Activated CD8-positive, alpha-beta memory T cell treated with anti-CD3 and anti-CD28 coated beads, Interleukin-2, amount 10 ng/mL, durations not matched to agents 7 days and 5 days (primary cell): ENCODE data around the gene SOHLH1. TPM values are rescaled to one million over a fixed set of nuclear protein-coding genes. Genes with fewer than 3 reads are reported as not detected.

Experiments used
- ATAC-seq: fragments of 150-1000 bp; cut with Tn5 transposase; one replicate; pipeline ENCODE4 v1.10.0; 2021; ENCODE audit warnings: moderate library complexity
- CTCF ChIA-PET: fragments of 350-600 bp; sonication (Branson Sonifier 250); formaldehyde crosslinking; loops from one replicate; lab custom pipeline; 2021; ENCODE audit warnings: antibody characterized with exemption; lab: Charles Lee
- DNase-seq: peaks from one replicate; pipeline ENCODE4 v3.0.0-alpha.2; 2020
- H3K27ac Mint-ChIP-seq: one replicate; pipeline ENCODE4 v1.8.0; 2021; ENCODE audit warnings: mild to moderate bottlenecking, mixed read lengths
- H3K27me3 Mint-ChIP-seq: one replicate; pipeline ENCODE4 v1.8.0; 2021; ENCODE audit warnings: mixed read lengths
- H3K36me3 Mint-ChIP-seq: one replicate; pipeline ENCODE4 v1.8.0; 2021; ENCODE audit warnings: mild to moderate bottlenecking, mixed read lengths
- H3K4me1 Mint-ChIP-seq: one replicate; pipeline ENCODE4 v1.8.0; 2021; ENCODE audit warnings: mixed read lengths
- H3K4me3 Mint-ChIP-seq: one replicate; pipeline ENCODE4 v1.8.0; 2021; ENCODE audit warnings: mild to moderate bottlenecking, moderate library complexity, mixed read lengths
- H3K9me3 Mint-ChIP-seq: one replicate; pipeline ENCODE4 v1.8.0; 2022; ENCODE audit warnings: low read depth, mixed read lengths
- total RNA-seq, 2 experiments: library from RNA; stranded (reverse); gene quantifications; one replicate each; pipeline ENCODE4 v1.2.3, GENCODE V29; 2021

SOHLH1 gene
- total RNA-seq, 2 experiments from 2014 or later: not detected

DNA sequence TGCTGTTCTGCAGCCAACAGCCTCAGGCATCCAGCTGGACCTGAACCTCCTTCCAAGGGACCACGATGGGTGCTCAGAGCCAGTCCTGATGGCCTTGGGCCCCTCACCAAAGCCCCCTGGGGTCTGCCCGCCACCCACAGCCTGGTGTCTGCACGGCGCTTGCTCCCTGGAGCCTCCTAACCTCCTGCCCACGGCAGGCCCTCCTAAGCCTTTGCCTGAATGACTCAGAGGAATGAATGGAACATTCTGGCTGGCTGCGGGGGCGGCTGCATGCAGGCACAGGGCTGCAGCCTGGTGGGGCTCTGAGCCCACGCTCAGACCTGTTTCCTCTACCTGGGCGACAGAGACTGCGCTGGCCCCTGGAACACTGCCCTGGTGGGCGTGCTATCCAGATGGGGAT lies 6.9 kb downstream of the SOHLH1 start:
- no peaks in the 10 kb centered on the region for H3K4me1 Mint-ChIP-seq
- H3K9me3 Mint-ChIP-seq: no peaks in the 10 kb centered on the region
- no peak for ATAC-seq
- no peaks in the 10 kb centered on the region for H3K36me3 Mint-ChIP-seq
- no peak for DNase-seq
- no peaks in the 10 kb centered on the region for H3K27me3 Mint-ChIP-seq
- no peak overlapping the region for H3K4me3 Mint-ChIP-seq
- CTCF ChIA-PET: no interaction called here
- no peak overlapping the region for H3K27ac Mint-ChIP-seq

- Mint-ChIP-seq H3K36me3 (no peaks in the 10 kb centered on the region), H3K27me3 (no peaks in the 10 kb centered on the region), H3K9me3 (no peaks in the 10 kb centered on the region), H3K4me3 (no peak overlapping the region), H3K4me1 (no peaks in the 10 kb centered on the region), H3K27ac (no peak overlapping the region)
- CTCF ChIA-PET: no interaction called here
- ATAC-seq: no peak
- DNase-seq: no peak
These were observed 8.3 kb downstream of the SOHLH1 start for GRCh38 chr9:135690836-135691570.

- Mint-ChIP-seq H3K27me3 (no peaks in the 10 kb centered on the region), H3K4me3 (no peak overlapping the region), H3K4me1 (no peaks in the 10 kb centered on the region), H3K36me3 (no peaks in the 10 kb centered on the region), H3K27ac (no peak overlapping the region), H3K9me3 (no peaks in the 10 kb centered on the region)
- no peak for ATAC-seq
- CTCF ChIA-PET: no interaction called here
- no peak for DNase-seq
These were observed 10.3 kb downstream of the SOHLH1 start for GRCh38 chr9:135689011-135689410.

GRCh38 chr9:135687216-135687615 lies 12.1 kb downstream of the SOHLH1 start:
- DNase-seq (no peak), ATAC-seq (no peak)
- H3K27me3 Mint-ChIP-seq: no peaks in the 10 kb centered on the region
- no peaks in the 10 kb centered on the region for H3K9me3 Mint-ChIP-seq
- CTCF ChIA-PET: no interaction called here
- H3K4me1 Mint-ChIP-seq: no peaks in the 10 kb centered on the region
- H3K36me3 Mint-ChIP-seq: no peaks in the 10 kb centered on the region
- no peak overlapping the region for H3K27ac Mint-ChIP-seq
- no peak overlapping the region for H3K4me3 Mint-ChIP-seq

GRCh38 chr9:135684691-135685090 lies 14.6 kb downstream of the SOHLH1 start:
- Mint-ChIP-seq H3K4me1 (no peaks in the 10 kb centered on the region), H3K9me3 (no peaks in the 10 kb centered on the region), H3K27me3 (no peaks in the 10 kb centered on the region), H3K4me3 (no peak overlapping the region), H3K36me3 (no peaks in the 10 kb centered on the region), H3K27ac (no peak overlapping the region)
- no peak for ATAC-seq
- DNase-seq: no peak
- CTCF ChIA-PET: no interaction called here

- H3K27ac Mint-ChIP-seq: no peak overlapping the region
- no peaks in the 10 kb centered on the region for H3K9me3 Mint-ChIP-seq
- no peaks in the 10 kb centered on the region for H3K4me1 Mint-ChIP-seq
- DNase-seq (no peak), ATAC-seq (no peak)
- H3K27me3 Mint-ChIP-seq: no peaks in the 10 kb centered on the region
- H3K4me3 Mint-ChIP-seq: no peak overlapping the region
- CTCF ChIA-PET: no interaction called here
- no peaks in the 10 kb centered on the region for H3K36me3 Mint-ChIP-seq
These were observed 15.8 kb downstream of the SOHLH1 start for GRCh38 chr9:135683401-135684034.

GRCh38 chr9:135681161-135681560 lies 18.1 kb downstream of the SOHLH1 start:
- no peaks in the 10 kb centered on the region for H3K9me3 Mint-ChIP-seq
- H3K4me3 Mint-ChIP-seq: no peak overlapping the region
- no peak overlapping the region for H3K27ac Mint-ChIP-seq
- DNase-seq (no peak), ATAC-seq (no peak)
- no peaks in the 10 kb centered on the region for H3K27me3 Mint-ChIP-seq
- H3K4me1 Mint-ChIP-seq: no peaks in the 10 kb centered on the region
- H3K36me3 Mint-ChIP-seq: no peaks in the 10 kb centered on the region
- CTCF ChIA-PET: no interaction called here

- CTCF ChIA-PET: no interaction called here
- no peak for ATAC-seq
- Mint-ChIP-seq H3K36me3 (no peaks in the 10 kb centered on the region), H3K4me1 (no peaks in the 10 kb centered on the region), H3K4me3 (no peak overlapping the region), H3K27me3 (no peaks in the 10 kb centered on the region), H3K27ac (no peak overlapping the region), H3K9me3 (no peaks in the 10 kb centered on the region)
- no peak for DNase-seq
These were observed 19.2 kb downstream of the SOHLH1 start for GRCh38 chr9:135680056-135680455.

GRCh38 chr9:135678236-135679017 lies 20.9 kb downstream of the SOHLH1 start:
- Mint-ChIP-seq H3K27ac (no peak overlapping the region), H3K9me3 (no peaks in the 10 kb centered on the region), H3K27me3 (no peaks in the 10 kb centered on the region), H3K36me3 (no peaks in the 10 kb centered on the region), H3K4me3 (no peak overlapping the region), H3K4me1 (no peaks in the 10 kb centered on the region)
- no peak for DNase-seq
- CTCF ChIA-PET: no interaction called here
- ATAC-seq: no peak

- Mint-ChIP-seq H3K4me1 (no peaks in the 10 kb centered on the region), H3K36me3 (no peaks in the 10 kb centered on the region), H3K9me3 (no peaks in the 10 kb centered on the region), H3K27me3 (no peaks in the 10 kb centered on the region), H3K4me3 (no peak overlapping the region), H3K27ac (no peak overlapping the region)
- no peak for ATAC-seq
- no peak for DNase-seq
- CTCF ChIA-PET: no interaction called here
These were observed 21.6 kb downstream of the SOHLH1 start for GRCh38 chr9:135677641-135678168.

DNA sequence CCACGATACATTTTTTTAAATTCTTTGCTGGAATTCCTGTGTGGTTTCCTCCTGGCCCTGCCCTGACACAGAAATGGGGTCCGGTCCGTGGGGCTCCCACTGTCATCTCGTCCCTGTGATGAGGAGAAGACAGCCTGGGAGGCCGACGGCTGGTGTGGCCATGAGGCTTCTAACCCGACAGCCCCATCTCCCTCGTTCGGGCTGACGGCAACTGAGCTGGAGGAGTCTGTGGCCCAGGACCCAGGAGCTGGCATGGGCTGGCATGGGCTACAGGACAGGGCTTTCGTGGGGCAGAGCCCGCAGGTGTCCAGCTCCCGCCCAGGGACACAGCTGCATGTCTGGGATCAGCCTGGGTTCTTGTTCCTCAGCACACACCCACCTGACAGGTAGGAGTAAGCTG lies 22.4 kb downstream of the SOHLH1 start:
- ATAC-seq (no peak), DNase-seq (no peak)
- Mint-ChIP-seq H3K36me3 (no peaks in the 10 kb centered on the region), H3K27ac (no peak overlapping the region), H3K27me3 (no peaks in the 10 kb centered on the region), H3K4me3 (no peak overlapping the region), H3K9me3 (no peaks in the 10 kb centered on the region), H3K4me1 (no peaks in the 10 kb centered on the region)
- CTCF ChIA-PET: no interaction called here

- DNase-seq: no peak
- Mint-ChIP-seq H3K4me3 (no peak overlapping the region), H3K27ac (no peak overlapping the region), H3K27me3 (no peaks in the 10 kb centered on the region), H3K36me3 (no peaks in the 10 kb centered on the region), H3K4me1 (no peaks in the 10 kb centered on the region), H3K9me3 (no peaks in the 10 kb centered on the region)
- CTCF ChIA-PET: no interaction called here
- ATAC-seq: no peak
These were observed 24.3 kb downstream of the SOHLH1 start for GRCh38 chr9:135674977-135675376.

DNA sequence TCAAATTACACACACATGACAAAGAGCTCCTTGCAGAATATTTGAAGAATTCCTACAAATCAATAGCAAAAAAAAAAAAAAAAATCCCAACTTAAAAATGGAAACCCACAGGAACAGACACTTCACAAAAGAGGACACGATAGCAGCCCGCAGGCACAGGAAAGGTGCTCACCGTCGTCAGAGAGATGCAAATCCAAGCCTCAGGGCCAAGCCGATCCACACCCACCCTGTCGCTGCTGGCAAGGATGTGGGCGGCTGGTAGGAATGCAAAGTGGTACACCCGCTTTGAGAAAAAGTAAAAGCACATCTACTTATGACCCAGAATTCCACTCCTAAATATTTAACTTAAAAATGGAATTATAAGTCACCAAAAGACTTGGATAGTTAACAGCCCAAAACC lies 25.3 kb downstream of the SOHLH1 start:
- Mint-ChIP-seq H3K27ac (no peak overlapping the region), H3K9me3 (no peaks in the 10 kb centered on the region), H3K4me3 (no peak overlapping the region), H3K4me1 (no peaks in the 10 kb centered on the region), H3K36me3 (no peaks in the 10 kb centered on the region), H3K27me3 (no peaks in the 10 kb centered on the region)
- no peak for ATAC-seq
- CTCF ChIA-PET: no interaction called here
- no peak for DNase-seq
